Mesodermal cell (in vitro differentiated cells): ENCODE data around the gene CDK13.
A peak's percentile ranks its signal among the peaks of the same experiment; 100 is the strongest.

Experiments used
- H3K27ac ChIP-seq: 2 replicates; pipeline ENCODE4 v1.7.0; 2013; ENCODE audit warnings: mild to moderate bottlenecking, low read depth, low read length, moderate library complexity; ENCODE audit not compliant: severe bottlenecking
- H3K36me3 ChIP-seq: 2 replicates; pipeline ENCODE4 v1.7.1; 2013; ENCODE audit warnings: mild to moderate bottlenecking, low read length, moderate library complexity; ENCODE audit not compliant: control insufficient read depth, insufficient read depth
- H3K4me1 ChIP-seq: one replicate; pipeline ENCODE4 v1.7.1; 2013; ENCODE audit warnings: mild to moderate bottlenecking, low read length; ENCODE audit not compliant: insufficient read depth, control insufficient read depth, poor library complexity, severe bottlenecking
- H3K4me3 ChIP-seq: 2 replicates; pipeline ENCODE4 v1.7.0; 2013; ENCODE audit warnings: low read length, control low read depth, mild to moderate bottlenecking; ENCODE audit not compliant: insufficient read depth, poor library complexity, severe bottlenecking; ENCODE audit errors: extremely low read depth
- H3K9me3 ChIP-seq: 2 replicates; pipeline ENCODE4 v1.7.1; 2013; ENCODE audit warnings: mild to moderate bottlenecking, low read length, moderate library complexity; ENCODE audit not compliant: control insufficient read depth
- WGBS, 2 experiments: methylation state at CpG; one replicate each; pipeline ENCODE4 v1.1.5; 2013; ENCODE audit warnings: missing lambda C conversion rate in 2 of 2; ENCODE audit not compliant: insufficient coverage in 2 of 2; 5-methylcytosine and 5-hydroxymethylcytosine counted together

Gene CDK13

GRCh38 chr7:40057292-40057691 is 107.2 kb downstream of the CDK13 start:
- WGBS, 2 experiments = 93 to 94% methylated on average over 2 of the region's 2 CpGs
- Histone ChIP-seq H3K36me3 (peaks cover 28% of the 10 kb centered on the region), H3K4me1 (no peaks in the 10 kb centered on the region), H3K4me3 (no peak overlapping the region), H3K27ac (no peak overlapping the region), H3K9me3 (no peaks in the 10 kb centered on the region)

DNA sequence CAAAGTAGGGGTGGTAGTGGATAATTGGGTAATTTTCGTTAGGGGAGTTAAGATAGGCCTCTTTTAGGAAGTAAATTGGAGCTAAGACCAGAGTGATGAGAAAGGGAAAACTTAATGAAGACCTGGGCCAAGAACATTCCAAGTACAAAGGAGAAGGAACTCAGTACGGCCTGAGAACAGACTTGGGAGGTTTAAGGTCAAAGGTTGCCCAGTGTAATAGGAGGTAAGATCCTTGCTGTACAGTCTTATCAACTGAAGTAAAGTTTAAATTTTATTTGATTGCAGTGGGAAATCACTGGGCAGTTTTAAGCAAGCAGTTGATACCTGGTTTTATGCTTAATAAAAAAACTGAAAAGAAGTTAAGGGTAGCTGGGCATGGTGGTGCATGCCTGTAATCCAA is 108.0 kb downstream of the CDK13 start:
- Histone ChIP-seq H3K36me3 (peaks cover 32% of the 10 kb centered on the region), H3K4me3 (no peak overlapping the region), H3K9me3 (no peaks in the 10 kb centered on the region), H3K27ac (no peak overlapping the region), H3K4me1 (no peaks in the 10 kb centered on the region)
- WGBS, 2 experiments = 92 to 97% methylated on average over 2 of the region's 2 CpGs

- Histone ChIP-seq H3K4me3 (no peak overlapping the region), H3K9me3 (no peaks in the 10 kb centered on the region), H3K4me1 (no peaks in the 10 kb centered on the region), H3K36me3 (peaks cover 30% of the 10 kb centered on the region), H3K27ac (peak overlapping the region; percentile 53)
Measured at GRCh38 chr7:40058636-40059035, 108.6 kb downstream of the CDK13 start.

GRCh38 chr7:40059057-40059456 is 109.0 kb downstream of the CDK13 start:
- H3K27ac ChIP-seq = peak overlapping the region; percentile 53
- H3K36me3 ChIP-seq = peaks cover 30% of the 10 kb centered on the region
- WGBS, 2 experiments = 89 to 94% methylated on average over 3 to 5 of the region's 6 CpGs
- no peaks in the 10 kb centered on the region for H3K9me3 ChIP-seq
- no peaks in the 10 kb centered on the region for H3K4me1 ChIP-seq
- H3K4me3 ChIP-seq = no peak overlapping the region

DNA sequence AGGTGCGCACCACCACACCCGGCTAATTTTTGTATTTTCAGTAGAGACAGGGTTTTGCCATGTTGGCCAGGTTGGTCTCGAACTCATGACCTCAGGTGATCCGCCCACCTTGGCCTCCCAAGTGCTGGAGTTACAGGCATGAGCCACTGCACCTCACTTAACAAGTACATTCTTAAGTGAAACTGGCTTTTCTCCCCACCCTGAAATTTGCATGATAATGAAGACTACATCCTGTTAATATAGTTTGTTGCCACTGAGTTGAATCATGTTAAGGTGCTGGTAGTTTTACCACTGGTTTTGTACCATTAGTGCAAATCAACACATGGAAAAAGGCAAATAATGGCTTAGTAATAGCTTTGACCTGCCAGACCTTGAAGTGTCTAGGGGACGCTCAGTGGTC is 122.2 kb downstream of the CDK13 start:
- H3K4me1 ChIP-seq = no peaks in the 10 kb centered on the region
- no peak overlapping the region for H3K4me3 ChIP-seq
- peaks cover 23% of the 10 kb centered on the region for H3K36me3 ChIP-seq
- WGBS, 2 experiments = 93 to 94% methylated on average over 5 of the region's 5 CpGs
- H3K27ac ChIP-seq = no peak overlapping the region
- H3K9me3 ChIP-seq = no peaks in the 10 kb centered on the region

GRCh38 chr7:40073239-40073638 is 123.2 kb downstream of the CDK13 start:
- H3K9me3 ChIP-seq = no peaks in the 10 kb centered on the region
- H3K4me3 ChIP-seq = no peak overlapping the region
- no peak overlapping the region for H3K27ac ChIP-seq
- 86 to 100% methylated on average over 1 to 2 of the region's 2 CpGs for WGBS, 2 experiments
- H3K36me3 ChIP-seq = peaks cover 21% of the 10 kb centered on the region
- no peaks in the 10 kb centered on the region for H3K4me1 ChIP-seq

GRCh38 chr7:40077849-40078248 is 127.8 kb downstream of the CDK13 start:
- H3K27ac ChIP-seq = no peak overlapping the region
- no peaks in the 10 kb centered on the region for H3K9me3 ChIP-seq
- no peak overlapping the region for H3K4me3 ChIP-seq
- no CpG with 5 or more reads among the region's 3 CpGs for WGBS, 2 experiments
- peaks cover 23% of the 10 kb centered on the region for H3K36me3 ChIP-seq
- H3K4me1 ChIP-seq = no peaks in the 10 kb centered on the region

GRCh38 chr7:40092182-40092581 is 142.1 kb downstream of the CDK13 start:
- Histone ChIP-seq H3K9me3 (no peaks in the 10 kb centered on the region), H3K4me3 (no peak overlapping the region), H3K36me3 (peaks cover 57% of the 10 kb centered on the region), H3K4me1 (no peaks in the 10 kb centered on the region), H3K27ac (no peak overlapping the region)
- WGBS, 2 experiments = no CpG with 5 or more reads among the region's 2 CpGs

- Histone ChIP-seq H3K4me3 (no peak overlapping the region), H3K27ac (no peak overlapping the region), H3K36me3 (peaks cover 48% of the 10 kb centered on the region), H3K9me3 (no peaks in the 10 kb centered on the region), H3K4me1 (no peaks in the 10 kb centered on the region)
- 91 to 93% methylated on average over 4 to 5 of the region's 8 CpGs for WGBS, 2 experiments
Measured at GRCh38 chr7:40093631-40094350, 143.7 kb downstream of the CDK13 start.

DNA sequence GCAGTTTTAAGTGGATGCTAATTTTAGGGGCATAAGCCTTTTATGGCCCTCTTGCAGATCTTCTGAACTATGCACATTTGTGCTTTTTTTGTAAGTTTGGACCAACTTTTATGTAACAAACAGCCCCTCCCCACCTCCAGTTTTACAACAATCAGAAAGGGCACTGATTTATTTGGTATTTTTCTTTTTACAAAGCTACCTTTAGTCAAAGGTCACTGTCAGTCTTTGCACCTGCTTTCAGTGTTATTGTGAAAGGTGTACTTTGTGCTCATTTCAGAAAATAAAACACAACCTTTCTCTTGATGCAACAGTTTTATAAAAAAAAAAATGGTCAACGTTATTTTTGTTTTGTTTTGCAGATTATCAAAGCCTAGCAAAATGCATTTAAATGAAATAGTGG is 145.2 kb downstream of the CDK13 start:
- peaks cover 43% of the 10 kb centered on the region for H3K36me3 ChIP-seq
- H3K9me3 ChIP-seq = no peaks in the 10 kb centered on the region
- H3K27ac ChIP-seq = no peak overlapping the region
- H3K4me1 ChIP-seq = no peaks in the 10 kb centered on the region
- no CpG with 5 or more reads among the region's 1 CpG for WGBS, 2 experiments
- no peak overlapping the region for H3K4me3 ChIP-seq

- no peaks in the 10 kb centered on the region for H3K4me1 ChIP-seq
- WGBS, 2 experiments = no CpG with 5 or more reads among the region's 1 CpG
- H3K27ac ChIP-seq = no peak overlapping the region
Measured at GRCh38 chr7:40095695-40096327, 145.8 kb downstream of the CDK13 start.

More at GRCh38 chr7:40095695-40096327, 145.8 kb downstream of the CDK13 start:
- no peak overlapping the region for H3K4me3 ChIP-seq
- H3K36me3 ChIP-seq = peaks cover 40% of the 10 kb centered on the region
- no peaks in the 10 kb centered on the region for H3K9me3 ChIP-seq
